SK-N-SH (cell line): Measurements from ENCODE around the gene TLCD5. TPM values are rescaled to one million over a fixed set of nuclear protein-coding genes. Genes with fewer than 3 reads are reported as not detected.

Experiments
- CTCF ChIA-PET: fragments of 300-600, 350-600 bp; formaldehyde crosslinking; extraction: SDS; loops from one replicate; lab custom pipeline; 2021; lab: Yijun Ruan, JAX
- POLR2A ChIA-PET: fragments of 350-600 bp; sonication (Branson Sonifier 250); formaldehyde crosslinking; extraction: SDS; loops from one replicate; lab custom pipeline; 2020; ENCODE audit warnings: antibody characterized with exemption, inconsistent platforms; lab: Yijun Ruan, JAX
- DNase-seq: peaks from one replicate; pipeline ENCODE4 v3.0.0; 2012
- H2AFZ ChIP-seq: fragments of 200-600 bp; sonication (generic); 2 replicates; pipeline ENCODE4 v1.8.1; 2016; ENCODE audit warnings: antibody characterized with exemption, mild to moderate bottlenecking, low read depth
- H3F3A ChIP-seq: fragments of 200-600 bp; sonication (generic); replicated peaks from 2 replicates; pipeline ENCODE3; 2016; ENCODE audit warnings: antibody characterized with exemption, mild to moderate bottlenecking; ENCODE audit not compliant: insufficient read depth
- H3K27ac ChIP-seq, 2 experiments: fragments of 200-500 bp in 1 of 2; fragments of 200-600 bp in 1 of 2; sonication (Bioruptor generic) in 1 of 2; sonication (generic), shearing (Covaris generic) in 1 of 2; 2 replicates each; pipeline versions ENCODE4 v1.5.1 to v1.6.1; 2014 to 2016; ENCODE audit warnings: low read depth in 2 of 2, inconsistent platforms in 1 of 2, low read length in 1 of 2, mild to moderate bottlenecking in 1 of 2, mixed read lengths in 1 of 2
- H3K27me3 ChIP-seq: fragments of 200-600 bp; sonication (generic), shearing (Covaris generic); 2 replicates; pipeline ENCODE4 v1.6.1; 2016; ENCODE audit warnings: mixed run types; ENCODE audit not compliant: insufficient read depth
- H3K36me3 ChIP-seq, 2 experiments: fragments of 200-500 bp in 1 of 2; fragments of 200-600 bp in 1 of 2; sonication (Bioruptor generic) in 1 of 2; sonication (generic) in 1 of 2; replicated peaks in 1 of 2; 2 replicates each; pipeline versions ENCODE3 to v1.5.1; 2014 to 2016; ENCODE audit warnings: low read length in 1 of 2, mild to moderate bottlenecking in 1 of 2; ENCODE audit not compliant: insufficient read depth in 2 of 2, control insufficient read depth in 1 of 2
- H3K4me1 ChIP-seq, 2 experiments: fragments of 200-500 bp in 1 of 2; fragments of 200-600 bp in 1 of 2; sonication (Bioruptor generic) in 1 of 2; sonication (generic), shearing (Covaris generic) in 1 of 2; 2 replicates each; pipeline versions ENCODE4 v1.5.1 to v1.6.1; 2014 to 2016; ENCODE audit warnings: low read depth in 1 of 2, low read length in 1 of 2, mixed run types in 1 of 2; ENCODE audit not compliant: insufficient read depth in 2 of 2, control insufficient read depth in 1 of 2
- H3K4me2 ChIP-seq: fragments of 200-600 bp; sonication (generic), shearing (Covaris generic); 2 replicates; pipeline ENCODE4 v1.6.1; 2017; ENCODE audit warnings: mixed run types
- H3K4me3 ChIP-seq, 2 experiments: fragments of 200-500 bp in 1 of 2; fragments of 200-600 bp in 1 of 2; sonication (Bioruptor generic) in 1 of 2; sonication (generic), shearing (Covaris generic) in 1 of 2; 2 replicates each; pipeline versions ENCODE4 v1.5.1 to v1.8.1; 2014 to 2016; ENCODE audit warnings: low read depth in 2 of 2, inconsistent platforms in 1 of 2, low read length in 1 of 2, mild to moderate bottlenecking in 1 of 2, mixed read lengths in 1 of 2, moderate library complexity in 1 of 2
- H3K79me2 ChIP-seq: fragments of 200-600 bp; sonication (generic); 2 replicates; pipeline ENCODE4 v1.8.1; 2017; ENCODE audit warnings: mild to moderate bottlenecking; ENCODE audit not compliant: insufficient read depth
- H3K9ac ChIP-seq: fragments of 200-600 bp; sonication (generic); 2 replicates; pipeline ENCODE4 v1.6.1; 2017; ENCODE audit warnings: mixed run types
- H3K9me2 ChIP-seq: fragments of 200-600 bp; sonication (generic); 2 replicates; pipeline ENCODE4 v1.6.1; 2017; ENCODE audit warnings: mixed run types
- H3K9me3 ChIP-seq: fragments of 200-600 bp; sonication (generic); 2 replicates; pipeline ENCODE4 v1.6.1; 2017; ENCODE audit warnings: mixed run types, mild to moderate bottlenecking, moderate library complexity
- H4K20me1 ChIP-seq: fragments of 200-600 bp; sonication (generic); 2 replicates; pipeline ENCODE4 v1.6.1; 2017; ENCODE audit warnings: mild to moderate bottlenecking, mixed run types; ENCODE audit not compliant: insufficient read depth
- CHD2 ChIP-seq: fragments of 150-350 bp; IDR thresholded peaks from 2 replicates; pipeline ENCODE4 v1.6.1; 2018; ENCODE audit warnings: low read length; ENCODE audit not compliant: partially characterized antibody
- EZH2phosphoT487 ChIP-seq: fragments of 200-600 bp; sonication (generic); IDR thresholded peaks from 2 replicates; pipeline ENCODE4 v1.6.1; 2017; ENCODE audit warnings: low read depth, mixed run types, mild to moderate bottlenecking, antibody characterized with exemption, moderate library complexity, borderline replicate concordance
- FOSL2 ChIP-seq: IDR thresholded peaks from 2 replicates; pipeline ENCODE4 v1.4.0; 2012; ENCODE audit warnings: low read depth, mild to moderate bottlenecking, moderate library complexity, borderline replicate concordance
- FOXJ3 ChIP-seq: sonication (generic); formaldehyde crosslinking; IDR thresholded peaks from 2 replicates; pipeline ENCODE4 v1.5.1; 2020; ENCODE audit warnings: mild to moderate bottlenecking, missing genetic modification reagents
- GABPA ChIP-seq: IDR thresholded peaks from 2 replicates; pipeline ENCODE4 v1.4.0; 2012; ENCODE audit warnings: low read depth, mild to moderate bottlenecking
- GATA2 ChIP-seq: sonication (generic); formaldehyde crosslinking; IDR thresholded peaks from 2 replicates; pipeline ENCODE4 v1.5.0; 2020; ENCODE audit warnings: mild to moderate bottlenecking, missing genetic modification reagents
- JUND ChIP-seq: IDR thresholded peaks from 2 replicates; pipeline ENCODE4 v1.4.0; 2012
- MXI1 ChIP-seq: IDR thresholded peaks from 2 replicates; pipeline ENCODE4 v1.6.1; 2012; ENCODE audit warnings: mild to moderate bottlenecking, low read depth, low read length, improper control_type of control experiment
- NFIC ChIP-seq: IDR thresholded peaks from 2 replicates; pipeline ENCODE4 v1.4.0; 2012; ENCODE audit warnings: borderline replicate concordance
- NRF1 ChIP-seq: IDR thresholded peaks from 2 replicates; pipeline ENCODE4 v1.6.1; 2012; ENCODE audit warnings: low read depth, mild to moderate bottlenecking, low read length
- PBX3 ChIP-seq: IDR thresholded peaks from 2 replicates; pipeline ENCODE4; 2012
- POLR2AphosphoS5 ChIP-seq: IDR thresholded peaks from 2 replicates; pipeline ENCODE4 v1.6.1; 2012; ENCODE audit warnings: low read depth, low read length
- RCOR1 ChIP-seq: fragments of 150-350 bp; IDR thresholded peaks from 2 replicates; pipeline ENCODE4 v1.6.1; 2017; ENCODE audit warnings: antibody characterized with exemption, low read length
- REST ChIP-seq: IDR thresholded peaks from 2 replicates; pipeline ENCODE4 v1.6.1; 2012; ENCODE audit warnings: mild to moderate bottlenecking, low read depth, low read length, moderate library complexity
- RFX5 ChIP-seq: IDR thresholded peaks from 2 replicates; pipeline ENCODE4 v1.6.1; 2012; ENCODE audit warnings: mild to moderate bottlenecking, improper control_type of control experiment, low read length
- RXRA ChIP-seq: IDR thresholded peaks from 2 replicates; pipeline ENCODE4 v1.4.0; 2012; ENCODE audit warnings: low read depth, mild to moderate bottlenecking, borderline replicate concordance
- SIN3A ChIP-seq: IDR thresholded peaks from 2 replicates; pipeline ENCODE4 v1.6.1; 2012; ENCODE audit warnings: low read depth, mild to moderate bottlenecking, low read length, moderate library complexity, borderline replicate concordance
- TEAD4 ChIP-seq: IDR thresholded peaks from 2 replicates; pipeline ENCODE4 v1.4.0; 2012; ENCODE audit warnings: mild to moderate bottlenecking, borderline replicate concordance; ENCODE audit not compliant: insufficient read depth
- USF2 ChIP-seq: fragments of 150-350 bp; IDR thresholded peaks from 2 replicates; pipeline ENCODE4 v1.6.1; 2017; ENCODE audit warnings: antibody characterized with exemption, low read length, low read depth, borderline replicate concordance
- WGBS: methylation state at CpG from one replicate; pipeline ENCODE4 v1.1.6; 2017; ENCODE audit warnings: low lambda C conversion rate; 5-methylcytosine and 5-hydroxymethylcytosine counted together
- polyA plus RNA-seq, 3 experiments: library from polyadenylated mRNA; depleted of rRNA; stranded (reverse); fragments of >200 nt; gene quantifications; 2 replicates each; pipeline ENCODE4 v1.2.3, GENCODE V29; 2012
- small RNA-seq, 7 experiments: library from RNA; depleted of rRNA; stranded (forward); fragments of <200 nt; gene quantifications; one replicate each; pipeline ENCODE3, GENCODE V24; 2012

TLCD5 gene
- polyA plus RNA-seq, 1 of the 3 experiments (the other 2 are of a cell fraction): 12.7 TPM

- WGBS: 89% methylated on average over 7 of the region's 7 CpGs
- Histone ChIP-seq H3K9me2 (no peaks in the 10 kb centered on the region), H3K9ac (no peak overlapping the region), H3K4me3 (no peak overlapping the region), H3K79me2 (peaks cover 99% of the 10 kb centered on the region), H3F3A (peaks cover 8% of the 10 kb centered on the region), H3K9me3 (no peaks in the 10 kb centered on the region), H2AFZ (no peak overlapping the region), H3K27me3 (no peaks in the 10 kb centered on the region), H3K4me1 (peaks cover 18 to 22% of the 10 kb centered on the region in 2 experiments), H3K36me3 (peaks cover 2 to 8% of the 10 kb centered on the region in 2 experiments), H3K27ac (no peak overlapping the region), H3K4me2 (no peak overlapping the region), H4K20me1 (peaks cover 76% of the 10 kb centered on the region)
- ChIA-PET POLR2A (no interaction called here), CTCF (interaction anchor here (1.0 to 1.2 kb wide), 2 partner anchors 12 to 146 kb away, joined by 3 read pairs; no protein-coding TSS in a partner anchor)
- no peak for DNase-seq
- no peak for TF ChIP-seq RFX5
- TF ChIP-seq FOXJ3: no peak
- TF ChIP-seq EZH2phosphoT487: no peak
- TF ChIP-seq FOSL2: no peak
- TF ChIP-seq RXRA: no peak
- TF ChIP-seq REST: no peak
- TF ChIP-seq TEAD4: no peak
- no peak for TF ChIP-seq SIN3A
- TF ChIP-seq JUND: no peak
- TF ChIP-seq POLR2AphosphoS5: no peak
- TF ChIP-seq NFIC: no peak
- no peak for TF ChIP-seq NRF1
- no peak for TF ChIP-seq MXI1
- no peak for TF ChIP-seq RCOR1
- TF ChIP-seq PBX3: no peak
- no peak for TF ChIP-seq CHD2
- TF ChIP-seq GATA2: no peak
- TF ChIP-seq USF2: no peak
- TF ChIP-seq GABPA: no peak
Observed at GRCh38 chr11:120381401-120381800, 56.3 kb downstream of the TLCD5 start.

Small RNA genes lying within 50 kb of the gene (small RNA-seq; reads per million reads assigned to genes)
- 8.0 to 69.0 (median 19.6) reads per million in 7 experiments for gene RF00100

Other genes with a start within 250 kb of the TLCD5 start
- 0.03 TPM in 1 of 2 replicates, not detected in the other for gene TRIM29, start 187.2 kb upstream of the TLCD5 start, polyA plus RNA-seq (2012; rRNA removed)
- 27.6 and 28.0 TPM in 2 replicates for gene OAF, start 114.3 kb upstream of the TLCD5 start, polyA plus RNA-seq (2012; rRNA removed)
- 0.02 TPM in 1 of 2 replicates, not detected in the other for gene POU2F3, start 85.2 kb upstream of the TLCD5 start, polyA plus RNA-seq (2012; rRNA removed)
- 12.3 and 15.9 TPM in 2 replicates for gene ARHGEF12, start 11.1 kb downstream of the TLCD5 start, polyA plus RNA-seq (2012; rRNA removed)
- gene GRIK4, start 186.4 kb downstream of the TLCD5 start, polyA plus RNA-seq (2012; rRNA removed): 0.02 and 0.03 TPM in 2 replicates